Esophagus squamous epithelium (tissue), 4 donors: Measurements from ENCODE around the gene DAZAP2.

Experiments
- CTCF ChIP-seq, 6 experiments: fragments of 450-650 bp in 4 of 6; fragments of 200-600 bp in 2 of 6; sonication (generic) in 2 of 6; IDR thresholded peaks; one replicate each; pipeline ENCODE4 v1.5.1; 2016 to 2019; ENCODE audit warnings: antibody characterized with exemption in 6 of 6, mild to moderate bottlenecking in 4 of 6, moderate library complexity in 4 of 6
- POLR2A ChIP-seq, 4 donors: fragments of 450-650 bp; IDR thresholded peaks; one replicate each; pipeline ENCODE4 v1.6.1; 2017; ENCODE audit warnings: antibody characterized with exemption in 4 of 4, mild to moderate bottlenecking in 4 of 4, moderate library complexity in 3 of 4

- TF ChIP-seq CTCF (IDR thresholded peaks at IDR 0.05) = no peak
- no peak for TF ChIP-seq POLR2A (IDR thresholded peaks at IDR 0.05)
Measured at GRCh38 chr12:51234530-51234929, 4.1 kb upstream of the DAZAP2 start.
